B cell (primary cell): ENCODE data around the gene CDC40.

Experiments
- CTCF ChIP-seq: fragments of 200-600 bp; IDR thresholded peaks from one replicate; pipeline ENCODE4 v1.8.0; 2022; ENCODE audit warnings: antibody characterized with exemption, mild to moderate bottlenecking
- EZH2 ChIP-seq: IDR thresholded peaks from 2 replicates; pipeline ENCODE4 v1.6.1; 2012; ENCODE audit warnings: borderline replicate concordance, low read depth, mild to moderate bottlenecking, moderate library complexity, low read length; ENCODE audit not compliant: insufficient read depth, poor library complexity, severe bottlenecking

GRCh38 chr6:110232450-110232849 is 52.2 kb downstream of the CDC40 start:
- TF ChIP-seq CTCF (no peak), EZH2 (no peak)
